Trophoblast cell (in vitro differentiated cells and primary cell): ENCODE results near the gene CHRNA5.

Source experiments
- DNase-seq, 2 donors: peaks; one replicate each; pipeline ENCODE4 v3.0.0-alpha.2; 2016
- H2AFZ ChIP-seq: 2 replicates; pipeline ENCODE4 v1.6.1; 2013; ENCODE audit warnings: low read length, moderate library complexity, mild to moderate bottlenecking; ENCODE audit not compliant: insufficient read depth, poor library complexity
- H2AK5ac ChIP-seq: 2 replicates; pipeline ENCODE4 v1.6.1; 2013; ENCODE audit warnings: mild to moderate bottlenecking, low read length
- H2BK120ac ChIP-seq: 2 replicates; pipeline ENCODE4 v1.6.1; 2013; ENCODE audit warnings: low read length, mild to moderate bottlenecking, moderate library complexity; ENCODE audit not compliant: insufficient read depth, poor library complexity
- H2BK12ac ChIP-seq: 2 replicates; pipeline ENCODE4 v1.6.1; 2013; ENCODE audit warnings: mild to moderate bottlenecking, low read length, moderate library complexity
- H2BK5ac ChIP-seq: 2 replicates; pipeline ENCODE4 v1.6.1; 2013; ENCODE audit warnings: low read length, low read depth, moderate library complexity, mild to moderate bottlenecking; ENCODE audit not compliant: poor library complexity
- H3K14ac ChIP-seq: 2 replicates; pipeline ENCODE4 v1.6.1; 2013; ENCODE audit warnings: mild to moderate bottlenecking, low read length
- H3K18ac ChIP-seq: 2 replicates; pipeline ENCODE4 v1.6.1; 2013; ENCODE audit warnings: mild to moderate bottlenecking, low read length
- H3K23ac ChIP-seq: 2 replicates; pipeline ENCODE4 v1.6.1; 2013; ENCODE audit warnings: low read length
- H3K27ac ChIP-seq: 2 replicates; pipeline ENCODE4 v1.5.1; 2013; ENCODE audit warnings: low read depth, mild to moderate bottlenecking, inconsistent platforms, low read length, moderate library complexity
- H3K27me3 ChIP-seq: 2 replicates; pipeline ENCODE4 v1.6.1; 2013; ENCODE audit warnings: inconsistent platforms, mild to moderate bottlenecking, low read length, moderate library complexity; ENCODE audit not compliant: insufficient read depth
- H3K36me3 ChIP-seq, 2 experiments: 1 replicate in 1 of 2; 2 replicates in 1 of 2; pipeline ENCODE4 v1.6.1; 2013; ENCODE audit warnings: low read length in 2 of 2, mild to moderate bottlenecking in 2 of 2, moderate library complexity in 1 of 2; ENCODE audit not compliant: insufficient read depth in 2 of 2, control insufficient read depth in 1 of 2
- H3K4ac ChIP-seq: 2 replicates; pipeline ENCODE4 v1.6.1; 2013; ENCODE audit warnings: low read depth, mild to moderate bottlenecking, low read length, moderate library complexity
- H3K4me1 ChIP-seq, 2 experiments: 1 replicate in 1 of 2; 2 replicates in 1 of 2; pipeline ENCODE4 v1.6.1; 2013; ENCODE audit warnings: low read length in 2 of 2, mild to moderate bottlenecking in 2 of 2, moderate library complexity in 1 of 2; ENCODE audit not compliant: insufficient read depth in 2 of 2, control insufficient read depth in 1 of 2
- H3K4me2 ChIP-seq: 2 replicates; pipeline ENCODE4 v1.6.1; 2013; ENCODE audit warnings: inconsistent platforms, mild to moderate bottlenecking, low read length, moderate library complexity
- H3K4me3 ChIP-seq: 2 replicates; pipeline ENCODE4 v1.5.1; 2013; ENCODE audit warnings: mild to moderate bottlenecking, low read depth, low read length, inconsistent platforms
- H3K79me1 ChIP-seq: one replicate; pipeline ENCODE4 v1.6.1; 2013; ENCODE audit warnings: low read length
- H3K79me2 ChIP-seq: 2 replicates; pipeline ENCODE4 v1.6.1; 2013; ENCODE audit warnings: low read length, mild to moderate bottlenecking; ENCODE audit not compliant: control insufficient read depth, insufficient read depth, poor library complexity
- H3K9ac ChIP-seq: 2 replicates; pipeline ENCODE4 v1.6.1; 2013; ENCODE audit warnings: mild to moderate bottlenecking, low read length
- H3K9me3 ChIP-seq: 2 replicates; pipeline ENCODE4 v1.6.1; 2013; ENCODE audit warnings: low read depth, mild to moderate bottlenecking, control low read depth, inconsistent platforms, low read length; ENCODE audit not compliant: insufficient read depth
- H4K12ac ChIP-seq: 2 replicates; pipeline ENCODE4 v1.6.1; 2013; ENCODE audit warnings: low read depth, mild to moderate bottlenecking, low read length, moderate library complexity
- H4K8ac ChIP-seq: 2 replicates; pipeline ENCODE4 v1.6.1; 2013; ENCODE audit warnings: low read depth, mild to moderate bottlenecking, low read length, moderate library complexity
- H4K91ac ChIP-seq: one replicate; pipeline ENCODE4 v1.6.1; 2013; ENCODE audit warnings: low read depth, mild to moderate bottlenecking, low read length, moderate library complexity
- WGBS: extraction: QIAGEN DNeasy Blood & Tissue Kit; methylation state at CpG from one replicate; pipeline ENCODE4 v1.1.7; 2013; ENCODE audit warnings: missing lambda C conversion rate; ENCODE audit not compliant: insufficient read length, insufficient coverage; ENCODE audit errors: extremely low coverage; 5-methylcytosine and 5-hydroxymethylcytosine counted together

Gene CHRNA5

GRCh38 chr15:78618064-78618463 lies 52.7 kb downstream of the CHRNA5 start:
- no peak overlapping the region for H2BK120ac ChIP-seq
- H3K18ac ChIP-seq: no peak overlapping the region
- H4K8ac ChIP-seq: no peak overlapping the region

GRCh38 chr15:78618490-78618934 lies 53.2 kb downstream of the CHRNA5 start:
- Histone ChIP-seq H3K27me3 (peaks cover 32% of the 10 kb centered on the region), H3K4ac (no peak overlapping the region), H3K27ac (no peak overlapping the region), H3K9ac (no peak overlapping the region), H3K4me1 (peaks cover 0 to 10% of the 10 kb centered on the region in 2 experiments), H4K12ac (no peak overlapping the region), H4K8ac (no peak overlapping the region), H2BK120ac (no peak overlapping the region), H3K9me3 (peaks cover 2% of the 10 kb centered on the region), H4K91ac (no peak overlapping the region), H3K36me3 (no peaks in the 10 kb centered on the region), H2AK5ac (no peak overlapping the region), H3K18ac (no peak overlapping the region), H3K4me2 (no peak overlapping the region), H2AFZ (no peak overlapping the region), H2BK5ac (no peak overlapping the region), H2BK12ac (no peak overlapping the region), H3K79me2 (no peaks in the 10 kb centered on the region), H3K4me3 (no peak overlapping the region), H3K79me1 (no peaks in the 10 kb centered on the region), H3K14ac (no peak overlapping the region), H3K23ac (no peak overlapping the region)
- DNase-seq: peak; percentile 71 to 94
- WGBS: no CpG with 5 or more reads among the region's 8 CpGs

More at GRCh38 chr15:78618064-78618463, 52.7 kb downstream of the CHRNA5 start:
- no peak overlapping the region for H2BK5ac ChIP-seq
- no peak overlapping the region for H4K91ac ChIP-seq
- H3K23ac ChIP-seq: no peak overlapping the region
- H2BK12ac ChIP-seq: no peak overlapping the region
- H3K79me2 ChIP-seq: no peaks in the 10 kb centered on the region
- H2AFZ ChIP-seq: no peak overlapping the region
- no peak overlapping the region for H3K14ac ChIP-seq
- no peak overlapping the region for H2AK5ac ChIP-seq
- H4K12ac ChIP-seq: no peak overlapping the region
- H3K4me1 ChIP-seq: peaks cover 0 to 10% of the 10 kb centered on the region in 2 experiments
- no peak for DNase-seq
- no CpG with 5 or more reads among the region's 8 CpGs for WGBS
- H3K4me3 ChIP-seq: no peak overlapping the region
- peaks cover 2% of the 10 kb centered on the region for H3K9me3 ChIP-seq
- H3K36me3 ChIP-seq: no peaks in the 10 kb centered on the region
- H3K4ac ChIP-seq: no peak overlapping the region
- no peak overlapping the region for H3K9ac ChIP-seq
- H3K4me2 ChIP-seq: no peak overlapping the region
- no peak overlapping the region for H3K27ac ChIP-seq
- no peaks in the 10 kb centered on the region for H3K79me1 ChIP-seq
- peaks cover 32% of the 10 kb centered on the region for H3K27me3 ChIP-seq

DNA sequence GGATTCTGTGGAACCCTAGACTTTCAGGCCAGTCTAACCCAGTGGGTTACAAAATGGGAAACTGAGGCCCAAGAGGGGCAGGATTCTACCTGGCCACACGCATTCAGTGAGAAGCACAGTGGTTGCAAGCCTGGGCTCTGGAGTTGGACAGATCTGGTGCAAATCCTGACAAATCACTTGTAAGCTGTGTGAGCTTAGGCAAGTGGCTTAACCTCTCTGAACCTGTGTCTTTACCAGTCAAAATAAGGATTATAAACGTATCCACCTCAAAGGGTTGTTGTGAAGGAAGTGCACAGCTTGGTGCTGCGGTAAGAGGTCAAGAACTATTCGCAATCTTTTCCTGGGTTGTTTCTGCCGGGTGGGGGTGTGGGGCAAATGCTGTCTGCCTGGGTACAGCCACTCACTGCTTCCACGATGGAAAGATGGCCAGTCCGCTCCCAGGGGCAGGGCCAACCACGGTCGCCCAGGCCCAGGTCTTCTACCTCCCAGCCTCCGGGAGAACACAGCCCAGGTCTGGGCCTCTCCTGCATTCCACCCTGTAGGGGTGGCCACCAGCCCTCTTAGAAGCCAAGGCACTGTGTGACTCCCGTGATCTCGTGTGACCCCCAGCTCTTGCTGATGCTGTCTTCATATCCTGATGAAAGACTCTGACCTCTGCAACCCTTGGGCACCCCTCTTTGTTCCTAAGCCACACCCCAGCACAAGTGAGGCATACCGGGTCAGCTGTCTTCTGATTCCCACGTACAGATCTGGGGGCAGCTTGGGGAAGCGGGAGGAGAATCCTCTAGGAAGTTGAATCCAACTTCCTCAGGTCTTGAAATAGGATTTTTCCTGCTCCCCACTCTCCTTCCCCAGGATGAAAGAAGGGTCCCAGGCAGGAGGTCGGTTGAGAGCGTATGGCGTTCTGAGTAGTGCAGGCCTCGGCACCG lies 54.0 kb downstream of the CHRNA5 start:
- no peak overlapping the region for H3K27ac ChIP-seq
- H3K4me1 ChIP-seq: peaks cover 0 to 10% of the 10 kb centered on the region in 2 experiments
- no peak overlapping the region for H2AFZ ChIP-seq
- H3K14ac ChIP-seq: no peak overlapping the region
- no peak overlapping the region for H3K23ac ChIP-seq
- H3K36me3 ChIP-seq: no peaks in the 10 kb centered on the region
- H2BK120ac ChIP-seq: no peak overlapping the region
- H3K79me2 ChIP-seq: no peaks in the 10 kb centered on the region
- no peak overlapping the region for H3K9ac ChIP-seq
- H3K4me2 ChIP-seq: peak overlapping the region; percentile 73
- no peak overlapping the region for H2BK5ac ChIP-seq
- peaks cover 32% of the 10 kb centered on the region for H3K27me3 ChIP-seq
- no peak overlapping the region for H3K4ac ChIP-seq
- no peak for DNase-seq
- H3K79me1 ChIP-seq: no peaks in the 10 kb centered on the region
- no peak overlapping the region for H4K12ac ChIP-seq
- no peak overlapping the region for H4K91ac ChIP-seq
- H2BK12ac ChIP-seq: no peak overlapping the region
- H3K18ac ChIP-seq: no peak overlapping the region
- H2AK5ac ChIP-seq: no peak overlapping the region
- H3K9me3 ChIP-seq: peaks cover 2% of the 10 kb centered on the region
- WGBS: no CpG with 5 or more reads among the region's 20 CpGs
- no peak overlapping the region for H4K8ac ChIP-seq
- no peak overlapping the region for H3K4me3 ChIP-seq

DNA sequence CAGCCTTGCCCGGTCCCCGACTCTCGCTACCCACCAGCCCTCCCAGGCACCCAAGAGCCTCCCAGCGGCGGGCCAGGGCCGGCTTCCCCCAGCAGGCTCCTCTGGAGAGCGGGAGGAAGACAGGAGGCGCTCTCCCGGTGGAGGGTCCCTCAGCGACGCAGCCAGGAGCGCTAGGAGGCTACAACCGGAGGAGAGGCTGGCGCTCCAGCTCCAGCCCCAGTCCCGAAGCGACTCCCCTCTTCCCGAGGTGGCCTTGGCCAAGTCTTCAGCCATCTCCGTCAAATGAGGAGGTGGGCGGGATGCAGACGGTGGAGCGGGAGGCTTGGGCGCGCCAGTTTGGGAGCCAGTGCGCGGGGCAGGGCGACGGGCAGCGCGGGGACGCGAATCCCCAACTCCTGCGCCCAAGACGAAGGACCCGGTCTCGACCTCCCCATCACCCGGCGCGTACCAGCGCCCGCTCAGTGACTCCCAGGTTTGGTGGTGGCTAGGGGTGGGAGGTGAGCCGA lies 54.8 kb downstream of the CHRNA5 start:
- Histone ChIP-seq H3K4me2 (peak overlapping the region; percentile 73), H3K9me3 (peaks cover 2% of the 10 kb centered on the region), H3K36me3 (no peaks in the 10 kb centered on the region), H2BK5ac (no peak overlapping the region), H4K8ac (no peak overlapping the region), H2BK12ac (no peak overlapping the region), H2AK5ac (no peak overlapping the region), H3K27ac (no peak overlapping the region), H4K91ac (no peak overlapping the region), H2AFZ (peak overlapping the region; percentile 19), H3K27me3 (peaks cover 32% of the 10 kb centered on the region), H3K23ac (no peak overlapping the region), H3K79me2 (no peaks in the 10 kb centered on the region), H3K4ac (no peak overlapping the region), H3K18ac (no peak overlapping the region), H2BK120ac (no peak overlapping the region), H3K79me1 (no peaks in the 10 kb centered on the region), H3K14ac (no peak overlapping the region), H3K4me1 (peaks cover 0 to 10% of the 10 kb centered on the region in 2 experiments), H3K9ac (no peak overlapping the region), H3K4me3 (peak overlapping the region; percentile 50), H4K12ac (no peak overlapping the region)
- no CpG with 5 or more reads among the region's 41 CpGs for WGBS
- no peak for DNase-seq
